GM18873 (cell line): ENCODE data around the gene C1QBP.
A peak's percentile ranks its signal among the peaks of the same experiment; 100 is the strongest.
"Not testable (repeated sequence)": the region's sequence is repeated elsewhere in the genome, so short reads cannot be mapped to it uniquely, and the experiment has no call there.

Experiments used
- ATAC-seq: cut with Tn5 transposase; IDR thresholded peaks from one replicate; pipeline ENCODE4 v1.9.1; 2021; ENCODE audit warnings: mild to moderate bottlenecking, moderate library complexity, moderate number of reproducible peaks; ENCODE audit not compliant: unreplicated experiment, low FRiP score

The C1QBP gene

DNA sequence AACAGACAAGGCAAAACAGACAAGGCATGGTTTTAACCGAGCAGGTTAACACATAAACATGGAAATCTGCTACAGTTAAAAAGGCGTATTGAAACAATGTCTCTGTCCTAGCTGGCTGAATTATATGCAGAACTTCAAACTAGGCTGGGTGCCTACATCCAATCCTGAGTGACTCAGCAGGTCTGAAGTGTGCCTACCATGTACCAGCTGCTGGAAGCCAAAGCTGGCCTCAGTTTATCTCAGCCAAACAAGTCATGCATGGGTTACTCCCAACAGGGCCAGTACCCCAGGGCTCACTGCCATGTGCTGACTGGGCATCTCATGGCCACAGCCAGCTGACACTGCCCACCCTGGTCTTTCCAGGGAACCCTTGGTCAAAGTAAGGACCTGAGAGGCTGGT is 4.0 kb downstream of the C1QBP start:
- ATAC-seq = no peak

DNA sequence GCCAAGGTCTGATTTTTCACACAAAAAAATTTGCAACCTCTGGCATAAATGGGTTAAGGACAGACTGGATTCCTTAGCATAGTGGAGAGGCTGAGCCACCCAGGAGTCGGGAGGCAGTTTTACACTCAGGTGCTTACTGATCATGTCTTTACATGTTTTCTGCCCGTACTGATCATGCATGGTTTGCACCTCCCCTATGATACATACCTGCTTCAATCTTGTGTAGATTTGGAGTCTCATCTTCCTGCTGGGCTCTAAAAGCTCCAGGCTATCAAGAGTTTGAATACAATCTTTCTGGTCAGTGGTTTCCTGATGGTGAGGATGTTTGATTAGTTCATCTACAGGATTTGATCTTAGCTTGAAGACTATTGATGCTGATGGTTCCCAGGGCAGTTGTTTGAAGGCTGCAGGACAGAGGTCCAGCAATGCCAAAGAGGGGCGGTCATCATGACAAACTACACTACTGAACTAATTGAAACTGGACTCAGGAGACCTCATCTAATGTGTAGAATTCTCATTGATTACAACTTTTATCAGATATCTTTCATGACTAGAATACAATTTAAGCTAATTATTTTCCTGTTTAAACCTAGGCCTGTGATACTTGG is 6.9 kb downstream of the C1QBP start:
- no peak for ATAC-seq

DNA sequence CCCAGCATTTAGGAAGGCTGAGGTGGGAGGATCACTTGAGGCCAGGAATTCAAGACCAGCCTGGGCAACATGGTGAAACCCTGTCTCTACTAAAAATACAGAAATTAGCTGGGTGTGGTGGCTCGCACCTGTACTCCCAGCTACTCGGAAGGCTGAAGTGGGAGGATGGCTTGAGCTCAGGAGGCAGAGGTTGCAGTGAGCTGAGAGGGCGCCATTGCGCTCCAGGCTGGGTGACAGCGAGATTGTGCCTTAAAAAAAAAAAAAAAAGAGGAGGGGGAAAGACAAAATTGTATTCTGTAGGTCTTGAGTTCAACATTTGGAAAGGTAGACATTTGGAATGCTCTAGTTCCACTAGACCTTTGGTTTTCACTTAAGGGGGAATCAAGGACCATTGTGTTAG is 7.7 kb downstream of the C1QBP start:
- ATAC-seq = not testable (repeated sequence)

DNA sequence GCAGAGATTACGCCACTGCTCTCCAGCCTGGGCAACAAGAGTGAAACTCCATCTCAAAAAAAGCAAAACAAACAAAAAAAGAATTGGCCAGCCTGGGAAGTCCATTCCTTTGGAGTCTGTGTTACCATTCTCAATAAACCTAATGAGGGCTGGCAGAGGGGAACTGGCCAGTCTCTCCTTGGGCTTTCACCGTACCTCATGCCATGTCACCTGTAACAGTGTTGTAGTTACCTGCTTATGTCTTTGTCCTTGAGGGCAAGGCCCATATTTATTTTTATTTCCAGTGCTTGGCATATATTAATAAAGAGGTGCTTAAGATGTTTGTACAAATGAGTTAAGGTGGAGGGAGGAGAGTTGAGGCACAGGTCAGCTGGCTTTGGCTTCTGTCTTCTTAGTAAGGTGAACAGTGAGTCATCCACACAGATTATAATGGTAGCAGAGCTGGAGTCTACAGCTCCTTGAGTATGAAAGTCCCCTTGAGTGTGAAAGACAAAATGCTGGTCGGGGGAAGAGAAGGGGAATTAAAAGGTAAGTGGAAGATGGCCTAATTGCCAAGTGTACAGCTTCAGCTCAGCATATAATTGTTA is 8.4 kb downstream of the C1QBP start:
- ATAC-seq = no peak

DNA sequence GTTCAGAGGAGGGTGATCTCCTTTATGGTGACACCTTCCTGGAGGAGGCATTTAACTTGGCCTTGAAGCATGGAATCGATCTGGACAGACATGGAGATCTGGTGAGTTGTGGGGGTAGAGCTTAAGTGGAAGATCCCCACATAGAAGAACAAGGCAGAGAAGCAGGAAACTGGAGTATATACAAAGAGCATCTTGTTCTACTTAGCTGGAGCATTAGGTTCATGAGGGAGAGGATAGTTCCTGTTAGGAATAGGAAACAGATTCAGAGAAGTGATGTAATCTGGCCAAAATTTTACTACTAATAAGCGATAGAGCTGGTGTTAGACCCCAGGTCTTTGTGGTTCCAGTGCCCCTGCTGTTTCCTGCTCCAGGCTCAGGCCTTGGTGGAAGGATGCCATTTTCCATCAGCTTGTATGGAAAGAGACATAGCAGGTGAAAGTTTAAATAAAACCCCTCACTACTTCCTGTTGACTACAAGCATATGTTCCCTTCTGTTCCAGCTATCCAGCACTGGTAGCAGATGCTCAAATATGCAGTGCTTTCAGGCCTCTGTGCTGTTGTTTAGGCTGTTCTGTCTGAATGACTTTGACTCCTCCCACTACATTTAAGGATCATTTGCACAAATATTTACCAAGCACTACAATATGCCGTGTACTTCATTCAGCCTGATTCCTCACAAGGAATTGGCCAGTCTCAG is 9.6 kb downstream of the C1QBP start:
- ATAC-seq = no peak

DNA sequence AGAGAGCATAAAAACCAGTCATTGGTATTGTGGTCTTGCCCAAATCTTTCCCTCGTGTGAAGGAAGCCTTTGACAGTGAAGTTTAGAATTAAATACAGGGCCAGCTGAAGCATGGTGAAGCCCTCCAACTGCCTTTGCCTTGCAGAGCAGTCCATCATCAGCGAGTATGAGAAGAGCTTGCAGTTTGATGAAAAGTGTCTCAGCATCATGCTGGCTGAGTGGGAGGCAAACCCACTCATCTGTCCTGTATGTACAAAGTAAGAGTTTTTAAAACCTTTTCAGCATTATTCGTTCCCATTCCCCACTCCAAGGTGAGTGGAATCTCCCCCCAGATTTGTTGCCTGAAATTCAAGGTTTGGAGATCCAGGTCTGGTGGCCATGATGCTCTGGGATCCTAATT is 13.1 kb downstream of the C1QBP start:
- ATAC-seq = no peak

DNA sequence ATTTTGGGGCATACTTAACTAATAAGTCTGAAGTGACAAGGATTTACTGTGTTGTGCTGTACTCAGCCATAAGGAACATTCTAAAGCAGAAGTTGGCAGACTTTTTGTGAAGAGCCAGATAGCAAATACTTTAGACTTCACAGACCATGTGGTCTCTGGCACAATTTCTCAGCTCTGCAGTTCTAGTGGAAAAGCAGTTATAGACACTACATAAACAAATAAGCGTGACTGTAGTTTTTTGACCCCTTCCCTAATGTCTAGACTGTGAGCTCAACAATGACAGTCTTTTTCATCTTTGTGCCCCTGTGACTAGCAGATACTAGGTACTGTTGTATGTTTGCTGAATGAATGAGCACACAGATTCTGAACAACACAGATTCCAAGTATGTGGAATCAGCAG is 14.0 kb downstream of the C1QBP start:
- no peak for ATAC-seq

DNA sequence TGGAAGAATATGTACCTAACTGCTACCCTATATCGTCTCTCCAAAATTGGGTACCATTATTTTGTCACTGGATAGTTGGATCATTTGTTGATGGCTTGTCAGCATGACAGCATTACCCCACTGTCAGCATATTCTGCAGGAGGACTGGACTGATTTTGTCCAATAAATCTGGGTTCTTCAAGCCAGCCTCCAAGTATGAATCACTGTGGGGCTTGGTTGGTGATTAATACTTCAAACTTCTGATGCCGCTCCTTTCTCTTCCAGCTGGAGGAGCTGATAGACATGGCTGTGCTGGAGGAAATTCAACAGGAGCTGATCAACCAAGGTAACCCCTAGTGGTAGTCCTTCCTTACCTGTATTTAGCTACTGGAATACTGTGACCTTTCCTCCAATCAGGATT is 16.4 kb downstream of the C1QBP start:
- no peak for ATAC-seq

DNA sequence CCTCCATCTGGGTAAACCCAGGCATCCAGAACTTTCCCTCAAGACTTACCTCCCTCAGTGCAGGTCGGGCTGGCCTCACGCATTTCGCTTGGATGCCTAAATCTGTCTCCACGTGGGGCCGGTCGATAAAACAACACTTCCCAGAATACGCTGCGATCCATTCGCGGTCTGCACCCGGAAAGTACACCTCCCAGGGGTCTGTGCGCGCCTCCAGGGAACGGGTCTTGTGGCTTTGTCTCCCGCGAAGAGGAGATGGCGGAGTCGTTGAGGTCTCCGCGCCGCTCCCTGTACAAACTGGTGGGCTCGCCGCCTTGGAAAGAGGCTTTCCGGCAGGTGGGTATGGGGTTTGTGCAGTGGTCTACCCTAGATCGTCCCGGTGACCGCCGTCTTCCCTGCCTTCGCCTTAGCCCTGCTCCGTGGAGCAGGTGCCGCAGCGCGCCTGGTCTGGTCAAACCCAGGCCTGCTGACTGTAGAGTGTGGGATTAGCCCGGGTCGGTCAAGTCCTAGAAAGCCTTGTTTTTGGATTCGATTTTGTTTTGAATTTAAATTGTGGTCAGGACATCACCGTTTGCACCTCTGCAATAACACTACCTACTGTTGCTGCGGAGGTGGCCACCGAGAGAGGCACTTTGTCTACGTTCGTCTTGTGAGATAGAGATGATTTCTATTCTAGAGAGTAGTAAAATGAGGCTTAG is 18.8 kb downstream of the C1QBP start, which contains the start of gene RPAIN:
Gene RPAIN (plus strand): TSS at position 224 of the 695 bp plus-strand sequence. CDS start 29 bp downstream, at position 253.
- ATAC-seq = peak; percentile 1

DNA sequence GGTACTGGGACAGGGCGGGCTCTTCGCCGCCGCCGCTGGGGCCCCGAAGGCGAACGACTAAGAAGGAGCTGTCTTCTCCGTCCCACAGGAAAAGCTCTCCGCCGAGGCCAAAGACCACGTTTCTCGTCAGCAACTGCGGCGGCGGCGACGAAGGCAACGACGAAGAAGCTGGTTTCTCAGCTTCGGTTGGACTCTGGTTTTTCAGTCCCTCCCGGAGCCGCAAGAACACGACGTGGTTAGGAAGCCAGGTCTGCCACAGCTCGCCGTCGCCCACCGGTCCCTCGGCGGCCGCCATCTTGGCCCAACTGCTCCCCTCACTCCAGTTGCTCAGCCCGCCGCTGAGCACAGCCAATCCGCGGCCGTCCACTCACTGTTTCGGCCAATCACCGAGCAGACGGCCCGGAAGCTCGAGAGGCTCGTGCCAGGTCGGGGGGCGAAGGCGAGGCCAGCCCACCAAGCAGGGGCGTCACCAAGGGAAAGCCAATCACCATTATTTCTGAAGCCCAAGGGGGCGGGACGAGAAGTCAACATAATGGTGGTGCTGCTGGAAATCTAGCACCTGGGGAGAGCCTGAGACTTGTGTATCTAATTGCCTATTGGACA is 19.5 kb downstream of the C1QBP start, which contains the start of gene NUP88:
Gene NUP88 (minus strand): TSS at position 307 of the 603 bp plus-strand sequence. CDS start 12 bp downstream, at position 295.
- ATAC-seq = peak; percentile 74

DNA sequence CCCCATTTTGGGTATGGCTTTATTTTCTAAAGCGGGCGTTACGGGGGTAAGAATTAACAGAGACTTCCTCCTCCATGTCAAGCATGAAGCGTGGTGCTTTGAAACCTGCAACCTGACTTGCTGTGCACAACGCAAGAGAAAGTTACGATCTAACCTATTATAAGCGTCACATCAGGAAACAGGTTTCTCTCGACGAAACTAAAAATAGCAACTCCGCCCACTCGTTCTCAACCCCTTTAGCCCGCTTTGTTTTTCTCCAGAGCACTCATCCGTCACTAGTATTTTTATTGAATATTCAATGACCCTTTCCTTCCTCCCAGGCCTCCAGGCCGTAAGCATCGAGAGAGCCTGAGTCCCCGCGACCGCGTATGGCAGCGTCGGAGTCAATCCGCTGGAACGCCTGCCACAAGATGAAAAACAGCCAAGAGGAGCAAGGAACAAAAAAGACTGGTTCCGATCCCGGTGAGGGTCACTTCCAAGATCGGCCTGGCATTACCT is 20.0 kb downstream of the C1QBP start:
- ATAC-seq = peak; percentile 28

DNA sequence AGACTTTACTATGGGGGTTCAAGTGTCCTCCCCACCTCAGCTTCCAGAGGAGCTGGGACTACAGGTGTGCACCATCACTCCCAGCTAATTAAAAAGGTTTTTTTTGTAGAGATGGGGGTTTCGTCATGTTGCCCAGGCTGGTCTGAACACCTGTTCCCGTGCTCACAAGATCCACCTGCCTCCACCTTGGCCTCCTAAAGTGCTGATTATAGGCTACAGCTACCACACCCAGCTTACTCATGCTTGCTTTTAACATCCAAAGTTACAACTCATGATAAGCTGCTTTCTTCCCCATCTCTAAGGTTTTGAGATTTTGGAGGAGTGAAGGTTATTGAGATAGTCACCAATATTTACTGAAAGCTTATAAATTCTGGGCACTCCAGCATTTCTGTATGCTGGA is 22.1 kb downstream of the C1QBP start:
- ATAC-seq = no peak

DNA sequence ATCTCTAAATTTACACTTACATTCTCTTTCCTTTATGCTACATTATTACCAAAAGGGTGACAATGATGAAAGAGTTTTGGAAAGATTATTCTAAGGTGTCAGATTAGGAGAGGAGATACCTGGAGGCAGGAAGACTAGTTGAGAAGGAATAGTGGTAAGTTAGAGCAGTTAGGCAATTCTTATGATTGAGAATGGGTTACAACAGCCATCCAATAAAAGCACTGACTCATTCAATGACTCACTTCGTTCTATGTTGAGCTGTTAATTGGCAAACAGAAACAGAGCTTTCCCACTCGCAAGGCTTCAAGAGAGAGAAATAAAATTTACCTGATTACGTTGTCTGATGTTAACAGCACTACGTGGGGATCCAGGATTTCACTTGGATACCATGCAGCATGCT is 25.3 kb downstream of the C1QBP start:
- no peak for ATAC-seq

DNA sequence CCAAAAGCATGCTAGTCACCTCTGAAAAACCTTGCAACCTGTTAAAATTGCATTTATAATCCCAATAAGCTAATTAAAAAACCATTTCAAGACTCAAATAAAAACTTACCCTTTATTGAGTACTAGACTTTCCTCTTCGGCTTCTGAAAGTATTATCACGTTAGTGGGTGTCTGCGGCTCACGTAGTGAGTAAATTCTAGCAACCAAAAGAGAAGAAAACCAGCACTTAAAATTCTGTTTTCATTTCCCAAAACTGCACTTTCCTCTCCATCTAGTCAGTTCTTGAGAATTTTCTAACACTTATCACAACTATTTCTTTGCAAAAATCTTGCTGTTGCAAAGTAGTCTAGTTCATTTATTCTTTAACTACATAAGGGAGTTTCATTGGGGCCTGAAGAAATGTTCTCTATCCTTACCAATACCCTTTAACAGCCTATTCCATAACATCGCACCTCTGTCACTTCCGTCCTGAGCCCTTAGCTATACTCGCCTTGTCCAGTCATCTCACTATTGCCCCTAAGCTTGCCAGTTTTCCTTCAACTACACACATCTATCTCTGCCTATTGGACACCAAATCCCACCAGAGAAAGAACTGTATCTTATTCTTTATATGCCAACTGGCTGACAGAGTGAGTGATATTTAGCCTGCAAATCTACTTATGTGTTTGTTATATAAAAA is 28.2 kb downstream of the C1QBP start:
- ATAC-seq = no peak

DNA sequence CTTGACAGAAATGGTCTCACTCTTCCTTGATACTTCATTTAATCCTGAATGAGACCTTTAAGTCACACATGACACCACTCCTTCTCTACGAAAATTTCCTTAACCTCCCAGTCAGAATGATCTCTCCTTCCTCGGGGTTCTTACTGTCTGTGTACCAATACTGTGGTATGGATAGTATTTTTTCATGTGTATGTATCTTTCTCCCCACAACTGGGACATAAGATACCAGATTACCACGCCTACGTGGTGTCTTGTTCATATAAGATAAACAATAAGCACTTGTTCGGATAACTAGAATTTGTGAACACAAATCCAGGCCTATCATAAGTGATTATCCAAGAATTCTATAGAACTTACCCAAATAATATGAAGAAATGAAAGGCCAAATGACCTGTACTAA is 30.8 kb downstream of the C1QBP start:
- no peak for ATAC-seq

DNA sequence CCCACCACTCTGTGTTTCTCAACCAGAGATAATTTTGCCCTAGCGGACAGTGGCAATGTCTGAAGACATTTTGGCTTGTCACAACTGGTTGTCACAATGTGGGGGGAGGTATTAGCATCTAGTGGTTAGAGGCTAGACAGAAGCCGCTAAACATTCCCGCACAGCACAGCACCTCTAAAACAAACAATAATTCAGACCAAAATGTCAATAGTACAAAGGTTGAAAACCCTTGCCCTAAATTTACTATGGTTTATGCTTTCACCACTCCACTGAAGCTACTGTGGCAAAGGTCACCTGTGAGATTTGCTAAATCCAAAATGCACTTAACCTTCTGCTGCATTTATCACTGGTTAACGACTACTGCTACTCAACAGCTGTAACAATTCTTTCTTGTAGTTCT is 33.6 kb downstream of the C1QBP start:
- no peak for ATAC-seq

DNA sequence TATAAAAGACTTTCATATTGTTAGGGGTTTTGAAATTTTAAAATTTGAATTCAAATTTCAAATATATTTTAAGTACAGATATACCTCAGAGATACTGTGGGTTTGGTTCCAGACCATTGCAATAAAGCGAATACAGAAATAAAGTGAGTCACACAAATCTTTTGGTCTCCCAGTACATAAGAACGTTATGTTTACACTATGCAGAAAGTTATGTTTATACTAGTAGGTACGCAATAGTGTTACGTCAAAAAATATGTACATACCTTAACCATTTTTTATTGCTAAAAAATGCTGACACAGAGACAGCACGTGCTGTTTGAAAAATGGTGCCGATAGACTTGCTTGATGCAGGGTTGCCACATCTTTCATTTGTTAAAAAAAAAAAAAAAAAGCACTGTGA is 39.2 kb downstream of the C1QBP start:
- ATAC-seq = no peak

DNA sequence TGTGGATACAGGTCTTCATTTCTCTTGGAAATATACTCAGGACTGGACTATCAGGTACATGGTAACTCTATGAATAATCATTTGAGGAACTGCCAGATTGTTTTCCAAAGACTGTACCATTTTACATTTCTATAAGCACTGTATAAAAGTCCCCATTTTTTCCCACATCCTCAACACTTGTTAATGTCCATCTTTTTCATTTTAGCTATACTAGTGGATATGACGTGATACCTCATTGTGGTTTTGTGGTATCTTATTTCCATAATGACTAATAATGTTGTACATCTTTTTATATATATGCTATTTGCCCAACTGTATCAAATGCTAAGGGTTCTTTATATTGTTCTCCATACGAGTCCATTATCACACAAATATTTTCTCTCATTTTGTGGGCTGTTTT is 42.3 kb downstream of the C1QBP start:
- ATAC-seq = no peak

DNA sequence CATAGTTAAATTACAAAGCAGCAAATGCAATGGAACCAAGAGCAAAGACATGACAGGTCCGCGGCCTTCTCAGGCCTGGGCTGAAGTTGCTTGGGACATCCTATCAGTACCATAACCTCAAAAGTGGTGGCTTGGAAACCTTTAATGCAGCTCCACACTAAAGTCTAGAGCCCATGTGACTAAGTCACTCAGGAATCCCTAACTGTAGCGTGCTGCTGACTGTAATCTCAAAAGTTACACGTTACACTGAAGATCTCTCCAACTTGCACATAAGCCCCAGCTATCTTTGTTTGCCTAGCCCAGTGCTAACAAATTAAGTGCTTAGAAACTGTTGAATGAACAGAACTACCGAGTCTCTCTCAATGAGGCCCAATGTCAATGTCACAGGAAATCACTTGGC is 47.3 kb downstream of the C1QBP start:
- ATAC-seq = no peak
